ENCODE measurements around the gene LAMB3.

The LAMB3 gene

GRCh38 chr1:209590405-209590804 lies 61.8 kb downstream of the LAMB3 start:
- no peak for DNase-seq

- DNase-seq: no peak
Observed at GRCh38 chr1:209589863-209590262, 62.4 kb downstream of the LAMB3 start.

GRCh38 chr1:209589440-209589839 lies 62.8 kb downstream of the LAMB3 start:
- DNase-seq: no peak

- DNase-seq: no peak
Observed at GRCh38 chr1:209587789-209588188, 64.4 kb downstream of the LAMB3 start.

- DNase-seq: no peak
Observed at GRCh38 chr1:209586221-209586740, 65.9 kb downstream of the LAMB3 start.

- DNase-seq: no peak
Observed at GRCh38 chr1:209585672-209586071, 66.6 kb downstream of the LAMB3 start.

- no peak for DNase-seq
Observed at GRCh38 chr1:209585197-209585596, 67.0 kb downstream of the LAMB3 start.

- no peak for DNase-seq
Observed at GRCh38 chr1:209584231-209584672, 68.0 kb downstream of the LAMB3 start.

GRCh38 chr1:209583408-209583807 lies 68.8 kb downstream of the LAMB3 start, which contains the start of gene CAMK1G:
TSS of gene CAMK1G (plus strand) at chr1:209583714. CDS start at chr1:209594984, 11,270 bp downstream.
- no peak for DNase-seq

- DNase-seq: no peak
Observed at GRCh38 chr1:209580577-209580976, 71.6 kb downstream of the LAMB3 start.

- DNase-seq: no peak
Observed at GRCh38 chr1:209577346-209577745, 74.9 kb downstream of the LAMB3 start.

- DNase-seq: peak; percentile 53 to 64
Observed at GRCh38 chr1:209576392-209577197, 75.6 kb downstream of the LAMB3 start.

GRCh38 chr1:209570743-209571142 lies 81.5 kb downstream of the LAMB3 start:
- DNase-seq: no peak

GRCh38 chr1:209569455-209570207 lies 82.6 kb downstream of the LAMB3 start:
- peak; percentile 71 to 77 for DNase-seq

- no peak for DNase-seq
Observed at GRCh38 chr1:209567698-209568175, 84.5 kb downstream of the LAMB3 start.

GRCh38 chr1:209565759-209566678 lies 86.2 kb downstream of the LAMB3 start:
- DNase-seq: peak; percentile 69

All from activated CD4-positive, alpha-beta T cell treated with anti-CD3 and anti-CD28 coated beads, Interleukin-2, amount 50 U/mL, for 4 hours (primary cell).